ENCODE data around the gene B4GALNT1.

The B4GALNT1 gene

GRCh38 chr12:57605811-57606311 lies 27.1 kb downstream of the B4GALNT1 start:
- Histone ChIP-seq H3K9me3 (ENCODE audit: severe bottlenecking) (no peaks in the 10 kb centered on the region), H3K27ac (ENCODE audit: poor library complexity, severe bottlenecking) (no peak overlapping the region), H3K36me3 (ENCODE audit: low read depth) (peaks cover 6% of the 10 kb centered on the region), H3K27me3 (ENCODE audit: insufficient read depth, poor library complexity, severe bottlenecking) (no peaks in the 10 kb centered on the region), H3K4me1 (ENCODE audit: insufficient read depth, poor library complexity, severe bottlenecking) (peaks cover 5% of the 10 kb centered on the region), H3K4me3 (ENCODE audit: severe bottlenecking) (no peak overlapping the region)
- no peak for TF ChIP-seq CTCF (IDR thresholded peaks at IDR 0.05; ENCODE audit: poor library complexity, severe bottlenecking)
- DNase-seq (ENCODE audit: low spot score), result no peak
- no peak for ATAC-seq (ENCODE audit: low read depth)

GRCh38 chr12:57604992-57605810 lies 27.8 kb downstream of the B4GALNT1 start:
- Histone ChIP-seq H3K27me3 (ENCODE audit: insufficient read depth, poor library complexity, severe bottlenecking) (no peaks in the 10 kb centered on the region), H3K27ac (ENCODE audit: poor library complexity, severe bottlenecking) (peak overlapping the region; percentile 19), H3K4me3 (ENCODE audit: severe bottlenecking) (peak overlapping the region; percentile 43), H3K4me1 (ENCODE audit: insufficient read depth, poor library complexity, severe bottlenecking) (peaks cover 5% of the 10 kb centered on the region), H3K36me3 (ENCODE audit: low read depth) (peaks cover 13% of the 10 kb centered on the region), H3K9me3 (ENCODE audit: severe bottlenecking) (no peaks in the 10 kb centered on the region)
- TF ChIP-seq CTCF (IDR thresholded peaks at IDR 0.05; ENCODE audit: poor library complexity, severe bottlenecking), result no peak
- DNase-seq (ENCODE audit: low spot score) (no peak), ATAC-seq (ENCODE audit: low read depth) (peak; percentile 24; the same call in 1 of the 3 replicates)

- H3K27me3 ChIP-seq (ENCODE audit: insufficient read depth, poor library complexity, severe bottlenecking), result no peaks in the 10 kb centered on the region
- H3K4me1 ChIP-seq (ENCODE audit: insufficient read depth, poor library complexity, severe bottlenecking), result peaks cover 5% of the 10 kb centered on the region
- H3K27ac ChIP-seq (ENCODE audit: poor library complexity, severe bottlenecking), result peak within 1 kb of the TSS; percentile 19
- peak within 1 kb of the TSS; percentile 43 for H3K4me3 ChIP-seq (ENCODE audit: severe bottlenecking)
- DNase-seq (ENCODE audit: low spot score) (no peak), ATAC-seq (ENCODE audit: low read depth) (peak; percentile 30; the same call in 2 of the 3 replicates)
- no peaks in the 10 kb centered on the region for H3K9me3 ChIP-seq (ENCODE audit: severe bottlenecking)
- no peak for TF ChIP-seq CTCF (IDR thresholded peaks at IDR 0.05; ENCODE audit: poor library complexity, severe bottlenecking)
- H3K36me3 ChIP-seq (ENCODE audit: low read depth), result peaks cover 14% of the 10 kb centered on the region
Observed at GRCh38 chr12:57604454-57604991, 28.5 kb downstream of the B4GALNT1 start, which contains the start of gene DTX3. Gene DTX3 (plus strand): TSS chr12:57604824. CDS start chr12:57606518, 1,694 bp downstream.

GRCh38 chr12:57603815-57604453 lies 29.1 kb downstream of the B4GALNT1 start:
- H3K9me3 ChIP-seq (ENCODE audit: severe bottlenecking), result no peaks in the 10 kb centered on the region
- peak overlapping the region; percentile 19 for H3K27ac ChIP-seq (ENCODE audit: poor library complexity, severe bottlenecking)
- H3K36me3 ChIP-seq (ENCODE audit: low read depth), result peaks cover 18% of the 10 kb centered on the region
- H3K27me3 ChIP-seq (ENCODE audit: insufficient read depth, poor library complexity, severe bottlenecking), result no peaks in the 10 kb centered on the region
- peak; percentile 51; the same call in 2 of the 3 replicates for ATAC-seq (ENCODE audit: low read depth)
- H3K4me1 ChIP-seq (ENCODE audit: insufficient read depth, poor library complexity, severe bottlenecking), result peaks cover 5% of the 10 kb centered on the region
- no peak for DNase-seq (ENCODE audit: low spot score)
- no peak for TF ChIP-seq CTCF (IDR thresholded peaks at IDR 0.05; ENCODE audit: poor library complexity, severe bottlenecking)
- H3K4me3 ChIP-seq (ENCODE audit: severe bottlenecking), result peak overlapping the region; percentile 43
